T-helper 2 cell (primary cell): ENCODE measurements around the gene TCF25.
"Not testable (repeated sequence)": the region's sequence is repeated elsewhere in the genome, so short reads cannot be mapped to it uniquely, and the experiment has no call there.

ENCODE experiments used
- DNase-seq, 5 experiments: peaks; one replicate each; pipeline versions ENCODE4 v3.0.0 to v3.0.0-alpha.2; 2012 to 2022

Gene TCF25

GRCh38 chr16:89905511-89906139 lies 32.2 kb downstream of the TCF25 start:
- no peak for DNase-seq

- DNase-seq = no peak
Observed at GRCh38 chr16:89906140-89907025, 33.0 kb downstream of the TCF25 start.

- no peak for DNase-seq
Observed at GRCh38 chr16:89907055-89907814, 33.8 kb downstream of the TCF25 start.

GRCh38 chr16:89908236-89908635 lies 34.8 kb downstream of the TCF25 start:
- no peak for DNase-seq

GRCh38 chr16:89909777-89910716 lies 36.7 kb downstream of the TCF25 start:
- DNase-seq = peak; percentile 38 to 67 (median 59)

GRCh38 chr16:89910717-89911354 lies 37.4 kb downstream of the TCF25 start:
- DNase-seq = no peak

- no peak for DNase-seq
Observed at GRCh38 chr16:89911375-89911774, 38.0 kb downstream of the TCF25 start.

- DNase-seq = no peak
Observed at GRCh38 chr16:89912143-89912542, 38.8 kb downstream of the TCF25 start.

- DNase-seq = no peak
Observed at GRCh38 chr16:89912627-89913026, 39.2 kb downstream of the TCF25 start.

GRCh38 chr16:89913408-89914387 lies 40.3 kb downstream of the TCF25 start:
- no peak for DNase-seq

GRCh38 chr16:89914642-89915285 lies 41.4 kb downstream of the TCF25 start:
- not testable (repeated sequence) for DNase-seq

- no peak for DNase-seq
Observed at GRCh38 chr16:89915303-89916232, 42.2 kb downstream of the TCF25 start.

GRCh38 chr16:89917773-89918452 lies 44.5 kb downstream of the TCF25 start:
- DNase-seq = peak; percentile 54 to 92 (median 59)

- peak in 1 of 5 experiments; percentile 39 for DNase-seq
Observed at GRCh38 chr16:89918453-89919347, 45.3 kb downstream of the TCF25 start, which contains the start of gene MC1R. TSS of gene MC1R (plus strand) at chr16:89918862. CDS start at chr16:89919259, 397 bp downstream.

GRCh38 chr16:89919535-89920406 lies 46.4 kb downstream of the TCF25 start:
- DNase-seq = no peak

- DNase-seq = no peak
Observed at GRCh38 chr16:89920723-89921122, 47.3 kb downstream of the TCF25 start.
